HT-29 (cell line): ENCODE measurements around the gene MAP2. TPM values are rescaled to one million over a fixed set of nuclear protein-coding genes. Genes with fewer than 3 reads are reported as not detected.

Experiments used
- DNase-seq: peaks from one replicate; pipeline ENCODE4 v3.0.0-alpha.2; 2015; ENCODE audit warnings: low spot score
- total RNA-seq: library from RNA; depleted of rRNA; stranded (reverse); fragments of >200 nt; shearing (Covaris generic); gene quantifications from 2 replicates; pipeline ENCODE4 v1.2.3, GENCODE V29; 2014

The MAP2 gene
- total RNA-seq, 1 experiment from 2014 or later: 1.4 TPM

- DNase-seq: no peak
Observed at GRCh38 chr2:209529579-209529978, 105.7 kb downstream of the MAP2 start.

GRCh38 chr2:209532321-209532720 is 108.5 kb downstream of the MAP2 start:
- no peak for DNase-seq

GRCh38 chr2:209533391-209533790 is 109.5 kb downstream of the MAP2 start:
- DNase-seq: no peak

GRCh38 chr2:209534228-209534627 is 110.4 kb downstream of the MAP2 start:
- no peak for DNase-seq

GRCh38 chr2:209536363-209536762 is 112.5 kb downstream of the MAP2 start:
- DNase-seq: no peak

GRCh38 chr2:209547726-209548125 is 123.9 kb downstream of the MAP2 start:
- DNase-seq: no peak

- DNase-seq: no peak
Observed at GRCh38 chr2:209549589-209549988, 125.7 kb downstream of the MAP2 start.

GRCh38 chr2:209553913-209554312 is 130.1 kb downstream of the MAP2 start:
- no peak for DNase-seq

GRCh38 chr2:209556354-209556961 is 132.6 kb downstream of the MAP2 start:
- peak; percentile 70 for DNase-seq

GRCh38 chr2:209560911-209561310 is 137.1 kb downstream of the MAP2 start:
- DNase-seq: no peak

- DNase-seq: no peak
Observed at GRCh38 chr2:209563453-209563852, 139.6 kb downstream of the MAP2 start.

- no peak for DNase-seq
Observed at GRCh38 chr2:209564816-209565215, 141.0 kb downstream of the MAP2 start.

- DNase-seq: no peak
Observed at GRCh38 chr2:209565896-209566582, 142.2 kb downstream of the MAP2 start.

GRCh38 chr2:209570194-209570593 is 146.3 kb downstream of the MAP2 start:
- DNase-seq: no peak

GRCh38 chr2:209574515-209574914 is 150.7 kb downstream of the MAP2 start:
- no peak for DNase-seq

GRCh38 chr2:209577376-209578357 is 153.8 kb downstream of the MAP2 start:
- DNase-seq: peak; percentile 60

- no peak for DNase-seq
Observed at GRCh38 chr2:209578394-209579001, 154.7 kb downstream of the MAP2 start.

GRCh38 chr2:209579230-209579749 is 155.4 kb downstream of the MAP2 start:
- no peak for DNase-seq

GRCh38 chr2:209581040-209581439 is 157.2 kb downstream of the MAP2 start:
- no peak for DNase-seq

- no peak for DNase-seq
Observed at GRCh38 chr2:209582281-209582680, 158.4 kb downstream of the MAP2 start.

GRCh38 chr2:209584472-209584871 is 160.6 kb downstream of the MAP2 start:
- DNase-seq: no peak

GRCh38 chr2:209584915-209585314 is 161.1 kb downstream of the MAP2 start:
- DNase-seq: no peak
